Measurements from ENCODE around the gene MCM5. TPM values are rescaled to one million over a fixed set of nuclear protein-coding genes. Genes with fewer than 3 reads are reported as not detected.

MCM5 gene
- total and polyA plus RNA-seq, 2 experiments from 2014 or later = 34.4 to 51.5 TPM

- Histone ChIP-seq H3F3A (ENCODE audit: insufficient read depth) (peaks cover 56% of the 10 kb centered on the region), H3K27ac (peak overlapping the region; percentile 90), H3K4me1 (ENCODE audit: insufficient read depth) (peaks cover 43% of the 10 kb centered on the region), H3K9me3 (ENCODE audit: low read depth) (no peaks in the 10 kb centered on the region), H4K20me1 (ENCODE audit: insufficient read depth) (no peaks in the 10 kb centered on the region), H3K4me2 (ENCODE audit: unreplicated experiment) (peak overlapping the region; percentile 70), H3K9ac (peak overlapping the region; percentile 78), H3K79me2 (ENCODE audit: insufficient read depth) (peaks cover 16% of the 10 kb centered on the region), H3K9me2 (ENCODE audit: insufficient read depth) (no peaks in the 10 kb centered on the region), H2AFZ (peak overlapping the region; percentile 77), H3K36me3 (ENCODE audit: low read depth) (no peaks in the 10 kb centered on the region), H3K4me3 (peak overlapping the region; percentile 40; the same call in 1 of the 2 replicates), H3K27me3 (replicated peaks; ENCODE audit: insufficient read depth) (no peaks in the 10 kb centered on the region)
- 2 to 3% methylated on average over 17 of the region's 17 CpGs for WGBS, 2 experiments (ENCODE audit: low coverage in 1 of 2, low lambda C conversion rate in 2 of 2, missing lambda C conversion rate in 2 of 2)
- peak; percentile 99 for DNase-seq
- in situ Hi-C loops (cut with MboI) = no loop called here
- TF ChIP-seq EZH2 (IDR thresholded peaks at IDR 0.05; ENCODE audit: insufficient read depth, poor library complexity, severe bottlenecking) (no peak), EZH2phosphoT487 (IDR thresholded peaks at IDR 0.05; ENCODE audit: insufficient read depth, low read depth) (no peak)
These were observed 23.0 kb upstream of the MCM5 start for GRCh38 chr22:35376728-35377472.

- WGBS, 2 experiments (ENCODE audit: low coverage in 1 of 2, low lambda C conversion rate in 2 of 2, missing lambda C conversion rate in 2 of 2) = 98 to 100% methylated on average over 3 of the region's 3 CpGs
- Histone ChIP-seq H2AFZ (peak overlapping the region; percentile 77; the same call in 1 of the 2 replicates), H3K36me3 (ENCODE audit: low read depth) (no peaks in the 10 kb centered on the region), H3K9me2 (ENCODE audit: insufficient read depth) (no peaks in the 10 kb centered on the region), H3K4me1 (ENCODE audit: insufficient read depth) (peaks cover 41% of the 10 kb centered on the region), H3K9me3 (ENCODE audit: low read depth) (no peaks in the 10 kb centered on the region), H3F3A (ENCODE audit: insufficient read depth) (peaks cover 55% of the 10 kb centered on the region), H3K9ac (peak overlapping the region; percentile 78), H3K4me2 (ENCODE audit: unreplicated experiment) (peak overlapping the region; percentile 70), H3K79me2 (ENCODE audit: insufficient read depth) (peaks cover 25% of the 10 kb centered on the region), H3K27me3 (replicated peaks; ENCODE audit: insufficient read depth) (no peaks in the 10 kb centered on the region), H4K20me1 (ENCODE audit: insufficient read depth) (no peaks in the 10 kb centered on the region), H3K4me3 (no peak overlapping the region), H3K27ac (peak overlapping the region; percentile 90)
- in situ Hi-C loops (cut with MboI) = no loop called here
- TF ChIP-seq EZH2phosphoT487 (IDR thresholded peaks at IDR 0.05; ENCODE audit: insufficient read depth, low read depth) = no peak
- no peak for TF ChIP-seq EZH2 (IDR thresholded peaks at IDR 0.05; ENCODE audit: insufficient read depth, poor library complexity, severe bottlenecking)
- DNase-seq = no peak
These were observed 22.2 kb upstream of the MCM5 start for GRCh38 chr22:35377735-35378134.

- Histone ChIP-seq H3K79me2 (ENCODE audit: insufficient read depth) (peaks cover 33% of the 10 kb centered on the region), H3K4me1 (ENCODE audit: insufficient read depth) (peaks cover 46% of the 10 kb centered on the region), H3K27ac (no peak overlapping the region), H3K4me2 (ENCODE audit: unreplicated experiment) (no peak overlapping the region), H3K9ac (no peak overlapping the region), H3F3A (ENCODE audit: insufficient read depth) (peaks cover 64% of the 10 kb centered on the region), H2AFZ (no peak overlapping the region), H3K36me3 (ENCODE audit: low read depth) (peaks cover 5% of the 10 kb centered on the region; the same call in 1 of the 2 replicates), H3K9me3 (ENCODE audit: low read depth) (no peaks in the 10 kb centered on the region), H3K9me2 (ENCODE audit: insufficient read depth) (no peaks in the 10 kb centered on the region), H4K20me1 (ENCODE audit: insufficient read depth) (no peaks in the 10 kb centered on the region), H3K4me3 (no peak overlapping the region), H3K27me3 (replicated peaks; ENCODE audit: insufficient read depth) (no peaks in the 10 kb centered on the region)
- 96 to 98% methylated on average over 3 of the region's 3 CpGs for WGBS, 2 experiments (ENCODE audit: low coverage in 1 of 2, low lambda C conversion rate in 2 of 2, missing lambda C conversion rate in 2 of 2)
- in situ Hi-C loops (cut with MboI) = no loop called here
- TF ChIP-seq EZH2phosphoT487 (IDR thresholded peaks at IDR 0.05; ENCODE audit: insufficient read depth, low read depth) (no peak), EZH2 (IDR thresholded peaks at IDR 0.05; ENCODE audit: insufficient read depth, poor library complexity, severe bottlenecking) (no peak)
- DNase-seq = no peak
These were observed 21.3 kb upstream of the MCM5 start for GRCh38 chr22:35378621-35379020.

GRCh38 chr22:35379146-35379993 is 20.6 kb upstream of the MCM5 start:
- H3K4me3 ChIP-seq = no peak overlapping the region
- TF ChIP-seq EZH2 (IDR thresholded peaks at IDR 0.05; ENCODE audit: insufficient read depth, poor library complexity, severe bottlenecking) (no peak), EZH2phosphoT487 (IDR thresholded peaks at IDR 0.05; ENCODE audit: insufficient read depth, low read depth) (no peak)
- H3K9ac ChIP-seq = no peak overlapping the region
- peaks cover 70% of the 10 kb centered on the region for H3F3A ChIP-seq (ENCODE audit: insufficient read depth)
- no peaks in the 10 kb centered on the region for H3K9me2 ChIP-seq (ENCODE audit: insufficient read depth)
- peaks cover 40% of the 10 kb centered on the region for H3K79me2 ChIP-seq (ENCODE audit: insufficient read depth)
- H3K36me3 ChIP-seq (ENCODE audit: low read depth) = peaks cover 13% of the 10 kb centered on the region; the same call in 1 of the 2 replicates
- H3K9me3 ChIP-seq (ENCODE audit: low read depth) = no peaks in the 10 kb centered on the region
- H2AFZ ChIP-seq = no peak overlapping the region
- in situ Hi-C loops (cut with MboI) = no loop called here
- DNase-seq = no peak
- peaks cover 46% of the 10 kb centered on the region for H3K4me1 ChIP-seq (ENCODE audit: insufficient read depth)
- H3K27ac ChIP-seq = 0 out of 2 replicates have a peak overlapping the region, but pooled peaks have one; percentile 75
- no peak overlapping the region for H3K4me2 ChIP-seq (ENCODE audit: unreplicated experiment)
- no peaks in the 10 kb centered on the region for H4K20me1 ChIP-seq (ENCODE audit: insufficient read depth)
- WGBS, 2 experiments (ENCODE audit: low coverage in 1 of 2, low lambda C conversion rate in 2 of 2, missing lambda C conversion rate in 2 of 2) = 96 to 97% methylated on average over 10 of the region's 10 CpGs
- no peaks in the 10 kb centered on the region for H3K27me3 ChIP-seq (replicated peaks; ENCODE audit: insufficient read depth)
